Activated B cell treated with CpG ODN at 0.5 μM for 24 hours (primary cell): ENCODE measurements around the gene ZNF18. TPM values are rescaled to one million over a fixed set of nuclear protein-coding genes. Genes with fewer than 3 reads are reported as not detected.
"Not testable (repeated sequence)": the region's sequence is repeated elsewhere in the genome, so short reads cannot be mapped to it uniquely, and the experiment has no call there.

Source experiments
- ATAC-seq: fragments of 200-7000 bp; cut with Tn5 transposase; one replicate; pipeline ENCODE4 v1.10.0; 2021; ENCODE audit warnings: low read depth, mild to moderate bottlenecking, moderate library complexity
- CTCF ChIA-PET: fragments of 350-600 bp; sonication (Branson Sonifier 250); formaldehyde crosslinking; loops from one replicate; lab custom pipeline; 2021; ENCODE audit warnings: antibody characterized with exemption; lab: Charles Lee
- POLR2A ChIA-PET: fragments of 350-600 bp; sonication (Branson Sonifier 250); formaldehyde crosslinking; loops from one replicate; lab custom pipeline; 2021; ENCODE audit warnings: antibody characterized with exemption; lab: Charles Lee
- DNase-seq: peaks from one replicate; pipeline ENCODE4 v3.0.0; 2022
- H3K27ac Mint-ChIP-seq: one replicate; pipeline ENCODE4 v1.8.0; 2020; ENCODE audit warnings: mixed read lengths
- H3K27me3 Mint-ChIP-seq: one replicate; pipeline ENCODE4 v1.8.0; 2021; ENCODE audit warnings: mixed read lengths
- H3K36me3 Mint-ChIP-seq: one replicate; pipeline ENCODE4 v1.8.0; 2021; ENCODE audit warnings: low read depth, mixed read lengths
- H3K4me1 Mint-ChIP-seq: one replicate; pipeline ENCODE4 v1.8.0; 2021; ENCODE audit warnings: mixed read lengths
- H3K4me3 Mint-ChIP-seq: one replicate; pipeline ENCODE4 v1.8.0; 2020; ENCODE audit warnings: mild to moderate bottlenecking, mixed read lengths
- H3K9me3 Mint-ChIP-seq: one replicate; pipeline ENCODE4 v1.8.0; 2020; ENCODE audit warnings: mixed read lengths
- CTCF ChIP-seq: fragments of 200-600 bp; IDR thresholded peaks from one replicate; pipeline ENCODE4 v1.8.0; 2022; ENCODE audit warnings: antibody characterized with exemption, mild to moderate bottlenecking
- intact Hi-C: fragments of 100-400 bp; cut with micrococcal nuclease; formaldehyde crosslinking; loops from one replicate; pipeline ENCODE4 v1.15.1; 2024
- total RNA-seq: library from RNA; stranded (reverse); gene quantifications from 2 replicates; pipeline ENCODE4 v1.2.3, GENCODE V29; 2022

ZNF18 gene
- total RNA-seq, 1 donor from 2014 or later, result 11.8 TPM

GRCh38 chr17:11953924-11954323 lies 43.4 kb downstream of the ZNF18 start:
- H3K9me3 Mint-ChIP-seq, result peaks cover 28% of the 10 kb centered on the region
- no peak for TF ChIP-seq CTCF
- intact Hi-C loops, result no loop called here
- H3K4me1 Mint-ChIP-seq, result no peaks in the 10 kb centered on the region
- no peak overlapping the region for H3K4me3 Mint-ChIP-seq
- ChIA-PET POLR2A (no interaction called here), CTCF (no interaction called here)
- no peaks in the 10 kb centered on the region for H3K27me3 Mint-ChIP-seq
- peaks cover 40% of the 10 kb centered on the region for H3K36me3 Mint-ChIP-seq
- no peak overlapping the region for H3K27ac Mint-ChIP-seq
- no peak for ATAC-seq
- no peak for DNase-seq

- no peaks in the 10 kb centered on the region for H3K27me3 Mint-ChIP-seq
- ChIA-PET POLR2A (no interaction called here), CTCF (no interaction called here)
- H3K4me3 Mint-ChIP-seq, result no peak overlapping the region
- peaks cover 21% of the 10 kb centered on the region for H3K9me3 Mint-ChIP-seq
- no peak for ATAC-seq
- no peak for DNase-seq
- intact Hi-C loops, result no loop called here
- no peaks in the 10 kb centered on the region for H3K4me1 Mint-ChIP-seq
- no peak for TF ChIP-seq CTCF
- H3K36me3 Mint-ChIP-seq, result peaks cover 30% of the 10 kb centered on the region
- H3K27ac Mint-ChIP-seq, result no peak overlapping the region
Observed at GRCh38 chr17:11952610-11953009, 44.7 kb downstream of the ZNF18 start.

- ChIA-PET POLR2A (no interaction called here), CTCF (no interaction called here)
- Mint-ChIP-seq H3K27ac (no peak overlapping the region), H3K27me3 (no peaks in the 10 kb centered on the region), H3K4me3 (no peak overlapping the region), H3K36me3 (peaks cover 22% of the 10 kb centered on the region), H3K4me1 (no peaks in the 10 kb centered on the region), H3K9me3 (peaks cover 16% of the 10 kb centered on the region)
- ATAC-seq, result no peak
- DNase-seq, result no peak
- intact Hi-C loops, result no loop called here
- TF ChIP-seq CTCF, result no peak
Observed at GRCh38 chr17:11950771-11951519, 46.3 kb downstream of the ZNF18 start.

GRCh38 chr17:11949571-11949970 lies 47.7 kb downstream of the ZNF18 start:
- H3K27ac Mint-ChIP-seq, POLR2A ChIA-PET, H3K9me3 Mint-ChIP-seq, H3K4me1 Mint-ChIP-seq, H3K27me3 Mint-ChIP-seq, H3K4me3 Mint-ChIP-seq, DNase-seq, ATAC-seq, CTCF ChIA-PET, intact Hi-C loops: not testable (repeated sequence)
- peaks cover 12% of the 10 kb centered on the region for H3K36me3 Mint-ChIP-seq

DNA sequence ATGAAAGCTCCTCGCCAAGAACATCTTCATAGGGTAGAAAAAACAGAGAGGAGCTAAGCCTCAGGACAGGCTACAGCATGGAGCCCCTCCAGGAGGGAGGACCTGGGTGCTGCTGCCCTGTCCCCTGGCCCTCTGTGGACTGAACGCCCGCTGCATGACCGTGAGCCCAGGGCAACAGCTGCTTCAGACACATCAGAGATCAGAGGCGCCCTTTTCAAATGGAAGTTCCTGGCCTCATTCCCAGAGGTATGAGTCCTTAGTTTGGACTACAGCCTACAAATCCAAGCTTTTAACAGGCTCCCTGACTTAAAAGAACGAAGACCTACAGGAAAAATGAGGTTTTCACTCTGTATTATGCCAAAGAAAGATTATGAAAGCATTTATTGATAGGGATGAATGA lies 48.5 kb downstream of the ZNF18 start:
- intact Hi-C loops, result no loop called here
- Mint-ChIP-seq H3K4me1 (no peaks in the 10 kb centered on the region), H3K9me3 (peaks cover 2% of the 10 kb centered on the region), H3K27me3 (no peaks in the 10 kb centered on the region), H3K36me3 (peaks cover 9% of the 10 kb centered on the region), H3K4me3 (no peak overlapping the region), H3K27ac (no peak overlapping the region)
- POLR2A ChIA-PET, result no interaction called here
- ATAC-seq (no peak), DNase-seq (no peak)
- no peak for TF ChIP-seq CTCF
- CTCF ChIA-PET, result no interaction called here

- Mint-ChIP-seq H3K4me1 (no peaks in the 10 kb centered on the region), H3K36me3 (no peaks in the 10 kb centered on the region), H3K27ac (no peak overlapping the region), H3K9me3 (no peaks in the 10 kb centered on the region), H3K27me3 (no peaks in the 10 kb centered on the region), H3K4me3 (no peak overlapping the region)
- intact Hi-C loops, result no loop called here
- TF ChIP-seq CTCF, result no peak
- POLR2A ChIA-PET, result no interaction called here
- ATAC-seq, result no peak
- CTCF ChIA-PET, result no interaction called here
- no peak for DNase-seq
Observed at GRCh38 chr17:11944587-11944986, 52.7 kb downstream of the ZNF18 start.
